Measurements from ENCODE around the gene PLEKHA4. TPM values are rescaled to one million over a fixed set of nuclear protein-coding genes. Genes with fewer than 3 reads are reported as not detected.

Gene PLEKHA4
- total and polyA plus RNA-seq, 9 of the 15 experiments (the other 6 are each of a cell fraction or from before 2014, with no cell fraction given): 0.07 to 30.8 (median 11.4) TPM

- no peak for TF ChIP-seq CHD7 (IDR thresholded peaks at IDR 0.05; ENCODE audit: low read depth, low read length)
- TF ChIP-seq ZNF197 (CRISPR knock-in tag; IDR thresholded peaks at IDR 0.05; ENCODE audit: low read depth): peak; percentile 92
- TF ChIP-seq CBX2 (IDR thresholded peaks at IDR 0.05; ENCODE audit: insufficient read depth, low read length, poor library complexity, severe bottlenecking): no peak
- peak; percentile 31; the same call in 1 of the 2 replicates for TF ChIP-seq ZBTB7A (IDR thresholded peaks at IDR 0.05; ENCODE audit: borderline replicate concordance, control insufficient read depth, low read depth, low read length)
- no peak for TF ChIP-seq ADNP (tag; IDR thresholded peaks at IDR 0.05)
- no peak for TF ChIP-seq NELFE (IDR thresholded peaks at IDR 0.05; ENCODE audit: insufficient read depth, insufficient read length)
- TF ChIP-seq SIN3A (IDR thresholded peaks at IDR 0.05; ENCODE audit: borderline replicate concordance in 2 of 2, control insufficient read depth in 1 of 2, low read depth in 2 of 2, low read length in 2 of 2): peak in 1 of 2 experiments; percentile 19; a peak in 1 of 4 replicates
- peak; percentile 86 for TF ChIP-seq ZKSCAN8 (CRISPR knock-in tag; IDR thresholded peaks at IDR 0.05)
- TF ChIP-seq ZNF212 (CRISPR knock-in tag; IDR thresholded peaks at IDR 0.05): no peak
- peak; percentile 79; the same call in 1 of the 2 replicates for TF ChIP-seq HLTF (IDR thresholded peaks at IDR 0.05)
- no peak for TF ChIP-seq SRSF7 (optimal IDR thresholded peaks at IDR 0.05; ENCODE audit: low read depth, low read length)
- TF ChIP-seq PREB (CRISPR knock-in tag; IDR thresholded peaks at IDR 0.05): no peak; the same call in 1 of the 2 replicates
- peak; percentile 72; the same call in 1 of the 2 replicates for TF ChIP-seq ZNF668 (CRISPR knock-in tag; IDR thresholded peaks at IDR 0.05)
- TF ChIP-seq XRCC3 (IDR thresholded peaks at IDR 0.05): no peak
- TF ChIP-seq ZNF232 (CRISPR knock-in tag; IDR thresholded peaks at IDR 0.05): no peak
Measured at GRCh38 chr19:48878196-48879024, 10.0 kb upstream of the PLEKHA4 start (continued).
